ENCODE results near the gene SRP19.
"Not testable (repeated sequence)": the region's sequence is repeated elsewhere in the genome, so short reads cannot be mapped to it uniquely, and the experiment has no call there.

The SRP19 gene

GRCh38 chr5:112860929-112861637 lies at the start of gene SRP19:
TSS of gene SRP19 (plus strand) at chr5:112861287. CDS start at chr5:112861377, 90 bp downstream.
- DNase-seq = peak; percentile 98

DNA sequence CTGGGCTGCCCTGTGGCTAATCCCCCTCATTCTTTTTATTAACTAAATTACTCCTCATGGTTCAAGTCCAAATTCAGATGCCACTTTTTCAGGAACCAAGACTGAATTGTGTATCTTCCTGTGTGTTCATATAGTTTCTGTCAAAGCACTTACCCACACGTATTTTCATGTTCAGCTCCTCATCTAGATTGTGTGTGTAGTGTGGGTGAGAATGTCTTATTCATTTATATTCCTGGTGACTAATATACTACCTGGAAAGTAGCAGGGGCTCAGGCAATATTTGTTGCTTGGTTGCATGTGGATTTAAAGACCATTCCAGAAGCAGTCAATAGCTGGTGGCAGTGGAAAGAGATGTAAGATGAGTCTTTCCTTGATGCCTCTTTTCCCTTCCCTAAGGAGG lies 48.5 kb upstream of the SRP19 start:
- DNase-seq = no peak

GRCh38 chr5:112820246-112820645 lies 40.8 kb upstream of the SRP19 start:
- no peak for DNase-seq

DNA sequence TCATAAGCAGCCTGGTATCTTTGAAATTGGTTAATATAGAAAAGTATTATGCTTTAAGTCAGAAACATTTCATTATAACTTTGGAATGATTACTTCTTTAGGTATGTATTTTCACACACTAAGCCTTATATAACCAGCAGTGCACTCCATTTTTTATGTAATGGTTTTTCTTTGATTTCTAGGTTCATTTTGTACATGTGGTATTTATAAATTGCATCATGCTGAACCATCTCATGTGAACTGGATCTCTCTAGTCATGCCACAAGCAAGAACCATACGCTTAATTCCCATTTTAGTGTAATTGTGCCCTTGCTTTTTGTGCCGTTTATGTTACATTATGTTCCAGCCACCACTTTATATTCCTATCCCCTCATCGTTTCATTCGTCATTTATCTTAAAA lies 38.6 kb upstream of the SRP19 start:
- DNase-seq = no peak

- DNase-seq = no peak
Measured at GRCh38 chr5:112823181-112823580, 37.9 kb upstream of the SRP19 start.

DNA sequence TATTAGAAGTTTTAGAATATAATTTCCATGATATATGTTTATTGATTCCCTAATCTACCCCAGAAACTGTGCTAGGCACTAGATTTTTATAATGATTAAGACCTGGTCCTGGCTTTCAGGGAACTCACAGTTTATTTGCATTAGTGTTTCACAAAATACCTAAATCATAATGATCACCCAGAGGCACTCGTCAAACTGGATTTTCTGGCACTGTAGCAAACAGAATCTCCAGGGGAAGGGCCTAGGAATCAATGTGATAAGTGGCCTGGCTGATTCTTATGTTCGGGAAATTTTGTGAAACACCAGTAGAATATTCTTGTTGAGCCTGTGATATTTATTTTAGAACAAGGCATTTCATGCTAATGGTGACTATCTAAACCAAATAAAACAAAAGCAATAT lies 37.4 kb upstream of the SRP19 start:
- no peak for DNase-seq

GRCh38 chr5:112824197-112824596 lies 36.9 kb upstream of the SRP19 start:
- DNase-seq = peak; percentile 8

GRCh38 chr5:112830378-112830777 lies 30.7 kb upstream of the SRP19 start:
- DNase-seq = no peak

DNA sequence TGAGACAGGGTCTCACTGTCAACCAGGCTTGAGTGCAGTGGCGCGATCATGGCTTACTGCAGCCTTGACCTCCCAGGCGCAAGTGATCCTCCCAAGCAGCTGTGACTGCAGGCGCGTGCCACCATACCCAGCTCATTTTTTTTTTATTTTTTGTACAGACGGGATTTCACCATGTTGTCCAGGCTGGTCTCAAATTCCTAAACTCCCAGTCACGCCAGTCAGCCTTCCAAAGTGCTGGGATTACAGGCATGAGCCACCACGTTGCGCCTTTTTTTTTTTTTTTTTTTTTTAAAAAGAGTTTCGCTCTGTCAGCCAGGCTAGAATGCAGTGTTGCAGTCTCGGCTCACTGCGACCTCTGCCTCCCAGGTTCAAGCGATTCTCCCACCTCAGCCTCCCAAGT lies 27.1 kb upstream of the SRP19 start:
- DNase-seq = no peak

DNA sequence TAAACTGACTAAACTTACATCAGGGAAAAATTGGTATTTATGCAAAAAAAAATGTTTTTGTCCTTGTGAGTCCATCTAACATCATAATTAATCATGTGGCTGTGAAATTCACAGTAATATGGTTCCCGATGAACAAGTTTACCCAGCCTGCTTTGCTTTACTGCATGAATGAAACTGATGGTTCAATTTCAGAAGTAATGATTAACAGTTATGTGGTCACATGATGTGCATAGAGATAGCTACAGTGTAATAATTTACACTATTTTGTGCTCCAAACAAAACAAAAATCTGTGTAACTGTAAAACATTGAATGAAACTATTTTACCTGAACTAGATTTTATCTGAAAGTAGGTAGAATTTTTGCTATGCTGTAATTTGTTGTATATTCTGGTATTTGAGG lies 16.6 kb upstream of the SRP19 start:
- no peak for DNase-seq

- DNase-seq = no peak
Measured at GRCh38 chr5:112846556-112846955, 14.5 kb upstream of the SRP19 start.

- DNase-seq = no peak
Measured at GRCh38 chr5:112847306-112847705, 13.8 kb upstream of the SRP19 start.

DNA sequence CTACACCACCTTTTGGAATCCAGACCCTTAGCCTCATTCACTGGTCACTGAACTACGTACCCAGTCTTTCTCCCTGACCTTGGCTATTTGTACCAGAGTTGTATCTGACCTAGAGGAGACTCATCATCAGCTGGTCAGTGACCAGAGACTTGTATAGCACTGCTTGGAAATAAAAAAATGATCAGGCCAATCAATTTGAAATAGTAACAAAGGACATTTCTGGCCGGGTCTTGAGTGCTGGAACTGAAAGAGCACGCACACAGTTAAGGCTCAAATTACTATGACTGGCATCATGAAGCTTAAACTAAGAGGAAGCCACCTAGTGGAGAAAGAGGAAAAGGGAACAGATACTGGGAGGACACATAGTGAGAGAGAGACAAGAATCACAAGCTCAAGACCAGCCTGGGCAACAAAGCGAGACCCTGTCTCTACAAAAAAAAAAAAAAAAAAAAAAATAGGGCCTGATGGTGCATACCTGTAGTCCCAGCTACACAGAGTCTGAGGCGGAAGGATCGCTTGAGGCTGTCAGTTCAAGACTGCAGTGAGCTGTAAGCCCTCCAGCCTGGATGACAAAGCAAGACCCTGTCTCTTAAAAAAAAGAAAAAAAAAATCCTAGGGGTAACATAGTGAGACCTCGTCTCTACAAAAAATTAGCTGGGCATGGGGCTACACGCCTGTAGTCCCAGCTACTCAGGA lies 12.8 kb upstream of the SRP19 start:
- DNase-seq = peak; percentile 91

DNA sequence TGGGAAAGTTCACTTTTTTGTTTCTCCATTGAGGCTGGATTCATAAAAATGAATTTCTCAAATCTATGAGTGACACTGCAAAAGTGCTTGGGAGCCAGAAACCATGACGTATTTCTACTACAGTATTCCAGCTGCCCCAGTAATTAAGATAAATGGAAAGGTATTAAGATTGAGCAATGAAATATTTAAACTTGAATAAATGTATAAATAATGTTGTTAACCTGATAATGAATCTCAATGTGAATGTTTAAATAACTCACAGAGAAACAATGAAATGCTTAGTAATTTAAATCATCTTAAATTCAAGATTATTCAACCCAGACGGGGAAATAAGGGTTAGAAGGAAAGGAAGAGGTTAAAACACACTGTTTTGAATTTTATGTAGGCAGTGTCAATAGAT lies 11.2 kb upstream of the SRP19 start:
- DNase-seq = no peak

- no peak for DNase-seq
Measured at GRCh38 chr5:112854651-112855050, 6.4 kb upstream of the SRP19 start.

- DNase-seq = no peak
Measured at GRCh38 chr5:112857866-112858265, 3.2 kb upstream of the SRP19 start.

- not testable (repeated sequence) for DNase-seq
Measured at GRCh38 chr5:112860571-112860928, 537 bp upstream of the SRP19 start.

- DNase-seq = peak; percentile 17
Measured at GRCh38 chr5:112861638-112861985, 525 bp downstream of the SRP19 start.

DNA sequence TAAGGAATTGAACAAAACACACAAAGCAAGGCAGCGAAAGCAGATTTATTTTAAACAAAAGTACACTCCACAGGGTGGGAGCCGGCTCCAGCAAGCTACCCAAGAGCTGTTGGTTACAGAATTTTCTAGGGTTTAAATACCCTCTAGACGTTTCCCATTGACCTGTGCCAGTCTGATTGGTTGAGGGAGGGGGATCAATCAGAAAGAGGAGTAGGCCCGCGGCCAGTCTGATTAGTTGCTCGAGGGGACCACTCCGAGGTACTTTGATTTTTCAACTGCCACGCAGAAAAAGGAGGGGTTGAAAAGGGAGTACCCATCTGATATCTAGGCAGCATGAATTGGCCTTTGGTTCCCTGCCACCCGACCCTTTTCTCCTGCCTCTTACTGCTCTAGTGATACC lies 998 bp downstream of the SRP19 start:
- DNase-seq = no peak

DNA sequence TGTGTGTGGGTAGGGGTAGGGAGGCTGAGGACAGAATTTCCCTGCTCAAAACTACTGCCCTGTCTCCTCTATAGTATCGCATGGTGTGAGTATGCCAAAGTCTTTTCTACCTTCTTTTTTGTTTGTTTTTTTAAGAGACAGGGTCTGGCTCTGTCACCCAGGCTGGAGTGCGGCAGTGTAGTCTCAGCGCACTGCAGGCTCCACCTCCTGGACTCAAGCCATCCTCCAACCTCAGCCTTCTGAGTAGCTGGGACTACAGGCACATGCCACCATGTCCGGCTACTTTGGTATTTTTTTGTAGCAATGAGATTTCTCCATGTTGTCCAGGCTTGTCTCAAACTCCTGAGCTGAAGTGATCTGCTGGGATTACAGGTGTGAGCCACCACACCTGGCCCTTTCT lies 2.5 kb downstream of the SRP19 start:
- no peak for DNase-seq

DNA sequence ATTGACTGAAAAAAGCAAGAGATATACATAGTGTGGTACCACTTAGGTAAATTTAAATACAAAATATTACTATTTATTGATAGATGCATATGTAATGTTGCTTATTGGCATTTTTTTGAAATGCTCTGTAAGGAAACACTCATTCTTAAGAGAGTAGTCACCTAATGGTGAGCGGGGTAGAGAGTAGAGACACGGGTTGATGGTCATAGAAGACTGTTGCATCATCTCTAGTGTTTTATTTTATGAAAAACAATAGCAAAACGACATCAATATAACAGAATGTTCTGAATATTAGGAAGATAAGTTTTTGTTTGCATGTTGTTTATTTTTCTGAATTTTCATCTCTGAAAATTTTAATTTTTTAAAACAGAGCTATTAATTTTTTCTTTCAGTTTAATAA lies 4.0 kb downstream of the SRP19 start:
- DNase-seq = no peak

GRCh38 chr5:112866739-112867138 lies 5.7 kb downstream of the SRP19 start:
- no peak for DNase-seq

GRCh38 chr5:112867411-112867810 lies 6.3 kb downstream of the SRP19 start:
- no peak for DNase-seq

DNA sequence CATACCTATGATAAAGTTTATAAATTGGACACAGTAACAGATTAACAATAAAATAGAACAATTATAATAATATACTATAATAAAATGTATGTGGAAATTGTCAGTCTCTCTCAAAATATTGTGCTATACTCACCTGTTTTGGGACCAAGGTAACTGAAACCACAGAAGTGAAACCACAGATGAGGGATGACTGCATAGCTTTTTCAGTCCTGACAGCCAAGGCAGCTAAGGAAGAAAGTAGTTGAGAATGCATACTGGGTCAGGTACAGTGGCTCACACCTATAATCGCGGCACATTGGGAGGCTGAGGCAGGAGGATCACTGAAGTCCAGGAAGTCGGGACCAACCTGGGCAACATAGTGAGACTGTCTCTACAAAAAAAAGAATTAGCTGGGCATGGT lies 8.9 kb downstream of the SRP19 start:
- no peak for DNase-seq

GRCh38 chr5:112870966-112871365 lies 9.9 kb downstream of the SRP19 start:
- DNase-seq = peak; percentile 25
